Measurements from ENCODE around the gene GRM7.
"Not testable (repeated sequence)": the region's sequence is repeated elsewhere in the genome, so short reads cannot be mapped to it uniquely, and the experiment has no call there.

Gene GRM7

DNA sequence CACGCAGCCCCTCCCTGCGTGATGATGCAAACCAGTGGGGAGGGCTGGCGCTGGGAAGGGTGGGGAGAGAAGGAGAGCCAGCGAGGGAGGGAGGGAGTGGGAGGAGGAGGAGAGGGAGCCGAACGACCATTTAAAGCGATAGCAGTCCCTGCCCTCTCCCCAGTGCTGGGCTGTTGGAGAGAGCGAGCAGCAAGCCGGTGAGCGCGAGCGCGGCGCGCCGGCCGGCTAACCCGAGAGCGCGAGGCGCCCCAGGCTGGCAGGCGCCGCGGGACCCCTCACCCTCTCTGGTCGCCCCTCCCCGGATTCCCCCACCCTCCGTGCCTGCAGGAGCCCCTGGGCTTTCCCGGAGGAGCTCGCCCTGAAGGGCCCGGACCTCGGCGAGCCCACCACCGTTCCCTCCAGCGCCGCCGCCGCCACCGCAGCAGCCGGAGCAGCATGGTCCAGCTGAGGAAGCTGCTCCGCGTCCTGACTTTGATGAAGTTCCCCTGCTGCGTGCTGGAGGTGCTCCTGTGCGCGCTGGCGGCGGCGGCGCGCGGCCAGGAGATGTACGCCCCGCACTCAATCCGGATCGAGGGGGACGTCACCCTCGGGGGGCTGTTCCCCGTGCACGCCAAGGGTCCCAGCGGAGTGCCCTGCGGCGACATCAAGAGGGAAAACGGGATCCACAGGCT, at the start of gene GRM7:
Gene GRM7, plus strand, starts transcription at position 162 of the 671 bp plus-strand sequence.
- DNase-seq (ENCODE audit: low read depth in 1 of 2, low spot score in 1 of 2) = no peak

DNA sequence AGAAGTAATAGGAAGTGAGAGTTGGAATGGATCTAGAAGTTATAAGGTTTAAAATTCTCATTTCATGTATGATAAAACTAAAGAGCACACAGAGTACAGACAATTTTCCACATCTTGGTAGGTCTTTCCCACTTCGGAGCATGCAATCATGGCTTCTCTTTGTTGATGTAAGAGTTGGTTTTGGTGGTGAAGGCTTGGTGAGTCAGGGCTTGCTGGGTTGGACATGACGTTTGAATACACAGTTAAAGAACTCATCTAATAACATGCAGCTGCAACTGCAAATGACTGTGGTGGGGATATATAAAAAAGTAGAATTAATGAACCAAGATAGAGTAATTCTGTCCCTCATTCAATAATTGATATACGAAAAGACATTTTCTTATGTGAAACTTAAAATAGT, 39.5 kb upstream of the GRM7 start:
- DNase-seq (ENCODE audit: low read depth in 1 of 2, low spot score in 1 of 2) = no peak

DNA sequence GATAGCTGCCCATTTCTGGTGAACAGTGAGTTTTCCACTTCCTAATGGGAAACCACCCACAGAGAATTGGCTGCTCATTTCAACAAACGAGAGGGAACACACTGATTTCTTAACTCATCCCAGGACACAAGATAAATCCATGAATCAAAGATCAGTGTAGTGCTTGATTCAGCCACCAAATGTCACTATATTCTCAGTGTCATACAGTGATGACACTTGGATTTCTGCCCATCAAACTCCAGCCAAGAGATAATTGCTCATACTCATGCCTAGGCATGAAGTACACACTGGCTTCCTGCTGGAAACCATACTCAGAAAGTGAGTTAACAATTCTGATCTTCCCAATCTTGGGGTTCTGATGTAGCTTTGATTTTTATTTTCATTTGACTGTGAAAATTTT, 35.4 kb upstream of the GRM7 start:
- no peak for DNase-seq (ENCODE audit: low read depth in 1 of 2, low spot score in 1 of 2)

DNA sequence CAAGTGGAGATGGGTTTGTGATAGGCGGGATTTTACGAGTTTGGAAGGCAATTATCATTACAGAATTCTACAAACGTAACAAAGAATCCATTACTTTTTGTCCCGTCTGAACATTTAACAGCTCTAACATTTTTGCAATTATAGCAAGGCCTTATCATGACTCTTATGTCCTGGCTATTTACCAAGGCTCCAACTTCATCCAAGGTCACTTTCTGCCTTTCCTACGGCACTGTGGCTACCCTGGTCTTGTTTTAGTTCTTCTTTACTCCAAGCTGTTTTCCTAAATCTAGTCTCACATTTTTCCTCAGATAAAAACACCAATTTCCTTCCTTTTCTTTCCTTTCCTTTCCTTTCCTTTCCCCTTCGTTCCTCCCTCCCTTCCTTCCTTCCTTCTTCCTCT, 33.5 kb upstream of the GRM7 start:
- DNase-seq (ENCODE audit: low read depth in 1 of 2, low spot score in 1 of 2) = no peak

DNA sequence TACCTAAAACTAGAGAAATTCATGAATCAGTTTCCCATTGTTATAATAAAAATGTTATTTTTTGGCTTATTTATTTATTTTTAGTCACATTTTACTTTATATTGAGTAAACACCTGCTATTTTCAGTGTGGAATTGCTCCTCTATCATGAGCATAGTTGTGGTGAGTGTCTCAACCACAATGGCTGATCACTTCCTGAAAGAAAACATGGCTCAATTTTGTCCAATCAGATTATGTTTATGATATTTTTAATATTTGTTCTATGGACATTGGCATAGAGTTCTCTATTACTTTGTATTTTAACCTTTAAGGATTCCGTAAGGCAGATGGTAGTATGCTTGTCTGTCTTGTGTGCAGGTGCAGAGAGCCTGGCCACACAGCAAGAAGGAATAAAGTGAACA, 16.2 kb upstream of the GRM7 start:
- no peak for DNase-seq (ENCODE audit: low read depth in 1 of 2, low spot score in 1 of 2)

DNA sequence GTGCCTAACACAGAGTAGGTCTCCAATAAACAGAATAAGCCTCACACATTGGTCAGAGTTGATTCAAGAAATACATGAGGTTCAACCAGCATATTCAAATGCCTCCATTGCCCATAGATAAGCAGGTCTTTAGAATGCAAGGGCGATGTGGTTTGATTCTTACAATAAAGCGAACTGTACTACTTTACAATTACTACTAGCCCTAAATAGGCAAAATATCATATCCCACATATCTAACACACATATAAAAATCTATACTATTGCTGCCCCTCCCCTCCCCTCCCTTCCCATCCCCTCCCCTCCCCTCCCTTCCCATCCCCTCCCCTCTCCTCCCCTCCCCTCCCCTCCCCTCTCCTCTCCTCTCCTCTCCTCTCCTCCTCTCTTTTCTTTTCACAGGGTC, 6.7 kb upstream of the GRM7 start:
- no peak for DNase-seq (ENCODE audit: low read depth in 1 of 2, low spot score in 1 of 2)

DNA sequence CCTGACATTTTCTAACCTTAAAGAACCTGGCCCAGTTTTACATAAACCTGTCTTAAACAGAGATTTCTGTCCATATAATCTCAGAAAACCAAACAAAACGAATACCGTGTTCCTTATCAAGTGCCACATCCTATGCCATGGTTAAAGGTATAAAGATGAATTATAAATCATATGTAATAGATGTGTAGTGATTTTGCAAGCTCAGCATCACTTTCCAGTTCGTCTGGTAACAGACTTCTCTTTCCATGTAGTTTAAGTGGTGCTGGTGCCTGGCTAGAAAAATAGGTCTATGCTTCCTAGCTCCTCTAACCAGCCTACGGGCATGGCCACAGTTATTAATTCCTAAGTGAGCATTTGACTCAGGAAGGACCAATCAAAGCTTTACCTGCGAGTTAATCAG, 3.4 kb upstream of the GRM7 start:
- DNase-seq (ENCODE audit: low read depth in 1 of 2, low spot score in 1 of 2) = no peak

DNA sequence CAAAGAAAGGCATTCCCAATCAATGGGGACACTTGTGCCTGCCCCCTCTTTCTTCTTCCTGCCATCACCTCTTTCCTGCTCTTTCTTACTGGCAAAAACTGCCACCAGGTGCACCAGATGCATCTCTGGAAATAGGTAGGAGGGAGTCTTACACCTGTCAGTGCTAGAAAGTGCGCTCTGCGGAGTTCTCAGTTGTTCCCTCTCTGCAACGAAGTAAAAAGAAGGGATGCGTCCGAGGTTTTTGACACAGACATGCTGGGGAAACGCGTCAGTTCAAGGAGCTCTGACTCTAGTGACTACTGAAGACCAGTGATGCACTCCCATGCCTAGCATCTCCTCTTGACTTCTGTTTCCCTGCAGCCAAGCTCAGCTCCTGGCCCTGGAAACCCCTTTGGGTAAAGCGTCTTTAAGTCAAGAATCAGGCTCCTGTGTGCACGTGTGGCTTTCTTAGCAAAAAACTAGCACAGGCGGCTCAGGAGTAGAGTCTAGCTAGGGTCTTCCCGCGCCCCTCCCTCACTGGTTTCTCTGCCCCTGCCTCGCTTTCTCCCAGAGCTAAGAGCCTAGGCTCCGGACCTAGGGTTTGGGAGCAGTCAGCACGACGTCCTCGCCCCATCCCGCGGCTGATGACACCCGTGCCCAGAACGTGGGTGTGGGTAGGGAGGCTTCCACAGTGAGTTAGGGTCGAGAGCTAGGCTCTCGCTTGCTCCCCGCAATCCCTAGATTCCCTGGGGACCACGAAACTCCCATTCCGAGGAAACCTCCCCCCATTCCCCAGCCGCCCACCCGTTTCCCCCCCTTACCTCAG, 564 bp upstream of the GRM7 start:
- no peak for DNase-seq (ENCODE audit: low read depth in 1 of 2, low spot score in 1 of 2)

DNA sequence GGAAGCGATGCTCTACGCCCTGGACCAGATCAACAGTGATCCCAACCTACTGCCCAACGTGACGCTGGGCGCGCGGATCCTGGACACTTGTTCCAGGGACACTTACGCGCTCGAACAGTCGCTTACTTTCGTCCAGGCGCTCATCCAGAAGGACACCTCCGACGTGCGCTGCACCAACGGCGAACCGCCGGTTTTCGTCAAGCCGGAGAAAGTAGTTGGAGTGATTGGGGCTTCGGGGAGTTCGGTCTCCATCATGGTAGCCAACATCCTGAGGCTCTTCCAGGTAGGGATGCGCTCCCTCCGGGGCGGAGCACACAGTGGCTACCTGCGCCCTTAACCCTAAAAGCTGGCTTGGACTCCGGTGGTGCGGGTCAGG, 698 bp downstream of the GRM7 start:
- DNase-seq (ENCODE audit: low read depth in 1 of 2, low spot score in 1 of 2) = no peak

DNA sequence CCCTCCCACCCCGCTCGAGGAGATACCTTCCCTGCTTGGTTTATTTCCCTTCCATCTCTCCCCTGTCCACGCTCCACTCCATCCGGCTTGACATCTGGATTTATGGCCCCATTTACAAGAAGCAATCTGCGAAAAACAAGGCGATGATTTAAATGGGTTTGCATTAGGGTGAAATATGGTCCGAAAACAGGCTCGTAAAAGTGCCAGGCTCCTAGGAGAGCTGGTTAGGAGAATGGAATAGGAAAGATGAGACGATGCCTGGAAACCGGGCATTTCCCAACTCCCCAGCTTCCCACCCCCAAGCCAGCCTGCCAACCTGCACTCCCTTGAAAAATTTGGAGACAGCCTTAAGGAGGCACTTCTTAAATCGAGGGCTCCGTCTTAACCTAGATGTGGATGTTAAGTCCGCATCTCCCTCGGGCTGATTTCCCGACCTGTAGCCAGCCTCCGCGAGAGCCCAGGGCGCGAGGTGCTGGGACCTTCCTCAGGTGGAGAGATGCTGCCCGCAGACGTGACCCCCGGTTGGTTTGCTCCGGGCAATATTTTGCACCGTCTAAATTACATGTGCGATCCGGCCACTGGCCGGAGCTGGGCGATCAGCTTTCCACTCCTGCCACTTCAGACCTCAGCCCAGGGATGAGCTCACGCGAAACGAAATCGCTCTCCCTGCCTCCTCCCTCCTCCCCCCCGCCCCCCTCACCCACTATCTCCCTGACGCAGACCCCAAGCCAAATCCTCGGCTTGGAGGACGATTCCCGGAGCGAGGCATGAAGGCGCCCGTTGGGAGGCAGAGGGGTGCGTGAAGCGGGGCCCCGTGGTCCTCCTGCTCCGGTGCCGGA, 1.3 kb downstream of the GRM7 start:
- DNase-seq (ENCODE audit: low read depth in 1 of 2, low spot score in 1 of 2) = no peak

DNA sequence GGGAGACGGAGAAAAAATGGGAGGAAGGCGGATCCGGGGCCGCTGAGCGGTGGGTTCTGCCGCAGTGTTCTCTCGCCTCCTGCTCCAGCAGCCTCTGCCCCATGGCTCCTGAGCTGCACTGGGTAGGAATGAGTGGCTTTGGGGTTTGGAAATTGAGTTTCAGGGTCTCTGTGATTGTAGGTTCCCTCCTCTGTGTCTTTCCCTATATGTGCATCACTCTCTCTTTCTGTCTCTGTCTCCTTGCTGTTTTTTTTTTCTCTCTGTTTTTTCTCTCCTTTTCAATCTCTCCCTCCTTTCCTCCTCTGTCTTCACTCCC, 1.9 kb downstream of the GRM7 start:
- DNase-seq (ENCODE audit: low read depth in 1 of 2, low spot score in 1 of 2) = no peak

DNA sequence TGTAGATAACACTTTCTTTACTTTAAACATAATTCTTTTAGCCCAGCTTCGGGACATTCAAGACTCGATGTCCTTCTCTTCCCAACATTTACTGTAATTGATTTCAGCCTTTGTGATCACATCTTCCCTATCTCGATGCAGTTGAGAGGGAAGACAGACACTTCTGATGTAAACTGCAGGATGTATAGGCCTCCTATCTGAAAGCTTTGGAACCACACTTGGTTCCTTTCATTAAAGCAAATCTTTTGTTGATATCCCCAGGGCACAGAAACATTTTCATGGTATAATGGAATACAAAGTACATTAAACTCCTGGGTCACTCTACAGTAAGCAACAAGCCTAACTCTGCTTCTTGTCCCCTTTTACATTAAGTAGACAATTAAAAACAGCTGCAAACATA, 6.4 kb downstream of the GRM7 start:
- no peak for DNase-seq (ENCODE audit: low read depth in 1 of 2, low spot score in 1 of 2)

DNA sequence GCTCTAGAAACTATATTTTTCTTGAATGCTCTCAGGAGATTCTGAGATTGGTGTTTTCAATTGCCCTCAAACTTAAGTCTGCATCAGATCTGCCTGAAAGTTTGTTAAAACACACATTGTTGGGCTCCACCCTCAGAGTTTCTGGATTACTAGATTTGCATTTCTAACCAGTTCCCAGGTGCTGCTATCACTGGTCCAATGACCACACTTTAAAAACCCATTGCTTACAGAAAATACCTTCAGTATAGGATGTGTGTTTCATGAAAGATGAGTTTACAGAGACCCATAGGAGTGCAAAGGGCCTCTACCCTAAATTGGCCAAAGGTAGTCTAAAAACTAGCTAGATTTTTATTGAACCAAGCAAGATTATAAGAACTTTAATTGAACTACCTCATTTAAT, 17.8 kb downstream of the GRM7 start:
- DNase-seq (ENCODE audit: low read depth in 1 of 2, low spot score in 1 of 2) = no peak

DNA sequence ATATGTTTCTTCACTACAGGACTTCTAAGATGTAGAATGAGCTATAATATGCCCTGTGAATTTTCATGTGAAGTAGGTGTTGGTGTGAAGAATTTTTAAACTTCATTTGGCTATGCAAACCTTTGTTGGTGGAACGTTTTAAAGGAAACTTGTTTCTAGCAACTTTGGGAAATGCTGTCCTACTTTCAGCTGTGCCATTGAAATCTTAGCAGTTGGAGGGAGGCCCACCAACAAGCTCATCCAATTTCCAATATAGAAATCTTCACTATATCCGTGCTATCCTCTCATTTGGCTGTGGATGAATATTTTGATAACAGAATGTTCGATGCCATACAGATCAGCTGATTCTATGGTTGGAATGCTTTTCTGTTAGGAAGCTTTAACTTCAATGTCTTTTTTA, 51.3 kb downstream of the GRM7 start:
- DNase-seq (ENCODE audit: low read depth in 1 of 2, low spot score in 1 of 2) = no peak

DNA sequence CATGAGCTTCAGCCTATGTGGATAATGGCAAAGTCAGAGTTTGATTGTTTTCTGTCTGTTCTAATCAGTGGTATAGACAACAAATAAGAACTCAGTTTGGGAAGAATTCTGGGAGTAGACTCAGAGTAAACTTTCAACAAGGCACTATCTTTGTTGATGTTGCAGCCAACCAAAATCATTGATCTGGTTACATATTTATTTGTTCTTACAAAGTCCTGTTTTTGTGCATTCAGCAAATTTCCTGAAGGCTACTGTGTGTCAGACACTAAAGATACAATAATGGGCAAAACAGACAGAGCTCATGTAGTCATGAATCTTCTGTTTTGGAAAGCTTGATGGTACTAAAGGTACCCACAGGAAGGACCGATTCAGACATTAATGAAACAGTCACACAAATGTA, 55.0 kb downstream of the GRM7 start:
- no peak for DNase-seq (ENCODE audit: low read depth in 1 of 2, low spot score in 1 of 2)

DNA sequence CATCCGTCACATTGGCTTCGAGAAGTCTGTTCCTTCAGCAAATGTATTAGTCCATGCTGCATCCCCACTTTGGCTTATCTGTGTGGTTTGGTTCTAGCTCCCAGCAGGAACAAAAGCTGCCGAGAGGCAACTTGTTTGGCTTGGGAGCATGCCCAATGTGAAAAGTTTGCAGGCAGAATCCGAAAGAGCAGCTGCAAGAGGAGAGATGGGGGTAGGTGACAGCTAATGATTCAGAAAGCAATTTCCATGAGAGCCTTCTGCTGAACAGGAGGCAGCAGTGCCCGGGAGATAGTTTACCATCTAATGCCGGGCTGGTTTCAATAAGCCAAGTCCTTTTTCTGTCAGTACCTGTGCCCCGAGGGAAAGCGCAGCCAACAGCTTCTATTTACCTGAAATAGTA, 60.2 kb downstream of the GRM7 start:
- DNase-seq (ENCODE audit: low read depth in 1 of 2, low spot score in 1 of 2) = no peak

DNA sequence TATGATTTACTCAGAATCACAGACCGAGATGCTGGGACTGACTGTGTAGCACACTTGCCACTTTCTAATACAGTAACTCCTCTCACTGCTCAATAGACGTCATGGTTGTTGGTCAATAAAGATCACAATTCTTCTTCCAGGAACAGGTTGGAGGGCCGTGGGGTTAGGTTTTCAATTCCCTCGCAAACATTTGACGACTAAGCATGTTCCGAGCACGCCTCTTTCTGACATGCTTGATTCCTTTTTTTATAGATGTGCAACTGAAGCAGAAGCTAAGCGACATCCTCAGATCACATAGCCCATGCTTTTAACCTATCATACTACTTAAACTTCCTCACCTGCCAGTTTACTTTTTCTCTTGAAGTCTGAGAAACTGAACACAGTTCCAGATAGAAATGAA, 61.0 kb downstream of the GRM7 start:
- no peak for DNase-seq (ENCODE audit: low read depth in 1 of 2, low spot score in 1 of 2)

DNA sequence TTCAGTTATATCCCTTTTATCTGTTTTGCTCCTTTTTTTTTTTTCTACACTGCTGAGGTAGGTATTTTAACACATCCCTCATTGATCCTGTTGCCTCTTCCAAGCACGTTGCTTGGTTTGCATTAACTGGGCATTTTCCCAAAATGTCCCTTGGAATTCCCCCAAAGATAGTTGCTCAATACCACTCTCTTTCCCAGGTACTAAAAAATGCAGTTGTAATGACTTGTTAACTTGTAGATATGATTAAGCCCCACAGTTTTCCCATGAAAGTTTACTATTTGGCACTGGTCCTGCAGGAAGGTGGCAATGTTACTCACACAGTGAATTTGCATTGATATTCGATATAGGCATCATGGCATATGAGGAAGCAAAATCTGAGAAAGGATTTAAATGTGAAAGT, 67.1 kb downstream of the GRM7 start:
- no peak for DNase-seq (ENCODE audit: low read depth in 1 of 2, low spot score in 1 of 2)

DNA sequence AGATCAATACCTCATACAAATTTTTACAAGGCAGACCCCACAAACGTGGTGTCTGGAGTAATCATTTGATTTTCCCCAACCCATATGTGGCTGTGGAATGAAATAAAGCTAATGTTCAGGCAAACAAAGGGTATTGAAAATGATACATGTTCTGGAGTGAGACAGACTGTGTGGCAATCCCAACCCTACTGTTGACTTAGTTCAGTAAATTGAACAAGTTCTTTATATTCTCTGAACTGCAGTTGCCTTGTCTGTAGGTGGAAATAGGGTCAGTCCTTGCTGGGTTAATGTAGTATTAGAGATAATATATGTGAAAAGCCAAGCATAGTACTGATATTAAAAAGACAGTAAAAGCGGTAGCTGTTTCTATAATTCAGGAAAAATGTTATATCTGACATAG, 69.0 kb downstream of the GRM7 start:
- DNase-seq (ENCODE audit: low read depth in 1 of 2, low spot score in 1 of 2) = no peak

DNA sequence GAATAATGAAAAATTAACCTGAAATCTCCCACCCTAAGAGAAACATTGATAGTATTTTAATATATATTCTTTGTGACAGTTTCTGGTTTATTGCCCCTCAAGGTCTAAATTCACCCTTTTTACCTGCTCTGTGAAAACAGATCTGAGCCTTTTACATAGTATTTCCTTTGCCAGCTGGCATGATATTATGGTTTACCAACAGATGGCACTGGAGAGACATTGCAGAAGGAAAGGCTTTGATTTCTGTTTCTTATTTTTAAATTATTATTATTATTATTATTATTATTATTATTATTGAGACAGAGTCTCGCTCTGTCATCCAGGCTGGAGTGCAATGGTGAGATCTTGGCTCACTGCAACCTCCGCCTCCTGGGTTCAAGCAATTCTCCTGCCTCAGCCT, 74.5 kb downstream of the GRM7 start:
- not testable (repeated sequence) for DNase-seq (ENCODE audit: low read depth in 1 of 2, low spot score in 1 of 2)

DNA sequence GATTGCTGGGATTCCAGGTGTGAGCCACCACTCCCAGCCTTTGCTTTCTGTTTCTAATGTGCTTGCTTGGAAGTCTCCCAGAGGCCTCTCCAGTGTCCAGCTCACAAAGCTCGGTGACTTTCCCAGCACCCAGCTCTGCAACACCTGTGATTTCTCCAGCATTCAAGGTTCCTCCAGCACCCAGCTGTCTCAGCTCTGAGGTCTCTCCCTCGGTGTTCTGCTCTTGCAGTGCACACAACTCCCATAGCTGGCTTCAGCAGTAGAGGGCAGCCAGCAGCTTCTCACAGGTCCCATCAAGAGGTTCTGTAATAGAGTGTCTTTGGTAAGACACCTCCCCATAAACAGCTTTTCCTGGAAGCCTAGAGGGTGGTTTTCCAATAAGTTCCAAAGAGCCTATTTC, 75.1 kb downstream of the GRM7 start:
- no peak for DNase-seq (ENCODE audit: low read depth in 1 of 2, low spot score in 1 of 2)

DNA sequence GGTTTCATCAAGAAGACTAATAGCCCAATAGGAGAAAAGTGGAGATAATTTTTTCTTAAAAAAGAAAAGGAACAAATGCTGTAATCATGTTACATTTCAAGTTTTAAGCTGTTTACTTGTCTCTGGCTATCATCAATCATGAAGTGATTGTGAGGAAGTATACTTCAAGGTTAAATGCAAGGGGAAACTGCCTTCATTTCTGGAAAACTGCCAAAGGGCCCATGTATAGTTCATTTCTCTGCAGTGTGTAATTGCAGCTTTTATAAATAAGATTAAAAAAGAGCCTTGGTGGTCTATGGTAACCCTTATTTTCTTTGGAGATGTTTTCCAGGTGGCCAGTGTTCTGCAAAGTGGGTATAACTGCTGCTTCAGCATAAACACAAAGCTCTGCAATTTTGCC, 101.9 kb downstream of the GRM7 start:
- no peak for DNase-seq (ENCODE audit: low read depth in 1 of 2, low spot score in 1 of 2)

All from activated T-helper 1 cell treated with anti-CD3 and anti-CD28 coated beads, Interleukin-2, amount 50 U/mL, for 16 hours (primary cell).